DMS 273 (cell line): ENCODE measurements around the gene CLDN19.
"Not testable (repeated sequence)": the region's sequence is repeated elsewhere in the genome, so short reads cannot be mapped to it uniquely, and the experiment has no call there.

Experiments used
- DNase-seq: peaks from one replicate; lab custom pipeline; 2025; ENCODE audit not compliant: unreplicated experiment; lab: John Stamatoyannopoulos, UW

Gene CLDN19

DNA sequence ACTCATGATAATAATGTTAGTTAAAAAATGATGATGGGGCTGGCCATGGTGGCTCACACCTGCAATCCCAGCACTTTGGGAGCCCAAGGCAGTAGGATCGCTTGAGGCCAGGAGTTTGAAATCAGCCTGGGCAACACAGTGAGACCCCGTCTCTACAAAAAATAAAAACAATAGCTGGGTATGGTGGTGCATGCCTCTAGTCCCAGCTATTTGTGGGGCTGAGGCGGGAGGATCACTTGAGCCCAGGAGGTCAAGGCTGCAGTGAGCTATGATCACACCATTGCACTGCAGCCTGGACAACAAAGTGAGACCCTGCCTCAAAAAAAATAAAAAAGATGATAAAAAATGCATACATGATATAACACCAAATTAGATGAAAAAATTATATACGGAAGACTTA lies 21.5 kb upstream of the CLDN19 start:
- DNase-seq, result no peak

- DNase-seq, result no peak
Measured at GRCh38 chr1:42759114-42759513, 19.1 kb upstream of the CLDN19 start.

DNA sequence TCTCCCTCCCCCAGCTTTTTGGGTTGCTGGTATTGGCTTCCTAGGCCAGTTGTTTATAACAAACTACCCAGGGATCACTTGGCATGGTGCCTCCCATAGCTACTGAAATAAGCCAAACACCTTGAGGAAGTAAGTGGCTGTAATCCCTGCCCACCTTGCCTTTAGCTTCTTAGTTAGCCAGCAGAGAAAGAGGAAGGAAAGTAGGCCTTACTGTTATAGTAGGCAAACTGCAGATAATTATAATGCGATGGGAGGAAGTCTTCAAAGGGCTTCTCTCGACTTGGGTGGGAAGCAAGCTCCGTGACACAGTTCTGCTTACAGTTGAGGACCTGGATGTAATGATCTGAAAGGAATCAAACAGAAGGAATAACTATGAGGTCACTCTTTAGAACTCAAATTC lies 18.6 kb upstream of the CLDN19 start:
- no peak for DNase-seq

DNA sequence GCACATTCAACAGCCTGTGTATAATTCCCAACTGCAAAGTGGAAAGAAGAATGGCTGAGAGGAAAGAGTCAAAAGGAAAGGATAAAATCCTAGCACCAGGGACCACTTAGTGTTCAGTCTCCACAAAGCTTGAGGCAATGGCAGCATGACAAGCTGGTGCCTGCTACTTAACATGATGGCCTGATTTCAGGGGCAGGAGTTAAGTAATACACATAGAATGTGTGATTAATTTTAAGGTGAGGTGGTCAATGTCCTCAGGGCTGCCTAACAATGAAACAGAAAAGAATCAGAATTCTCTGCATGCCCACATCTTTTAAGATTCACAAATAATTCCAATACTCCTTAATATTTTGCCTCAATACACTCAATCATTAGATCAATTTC lies 17.8 kb upstream of the CLDN19 start:
- DNase-seq, result no peak

DNA sequence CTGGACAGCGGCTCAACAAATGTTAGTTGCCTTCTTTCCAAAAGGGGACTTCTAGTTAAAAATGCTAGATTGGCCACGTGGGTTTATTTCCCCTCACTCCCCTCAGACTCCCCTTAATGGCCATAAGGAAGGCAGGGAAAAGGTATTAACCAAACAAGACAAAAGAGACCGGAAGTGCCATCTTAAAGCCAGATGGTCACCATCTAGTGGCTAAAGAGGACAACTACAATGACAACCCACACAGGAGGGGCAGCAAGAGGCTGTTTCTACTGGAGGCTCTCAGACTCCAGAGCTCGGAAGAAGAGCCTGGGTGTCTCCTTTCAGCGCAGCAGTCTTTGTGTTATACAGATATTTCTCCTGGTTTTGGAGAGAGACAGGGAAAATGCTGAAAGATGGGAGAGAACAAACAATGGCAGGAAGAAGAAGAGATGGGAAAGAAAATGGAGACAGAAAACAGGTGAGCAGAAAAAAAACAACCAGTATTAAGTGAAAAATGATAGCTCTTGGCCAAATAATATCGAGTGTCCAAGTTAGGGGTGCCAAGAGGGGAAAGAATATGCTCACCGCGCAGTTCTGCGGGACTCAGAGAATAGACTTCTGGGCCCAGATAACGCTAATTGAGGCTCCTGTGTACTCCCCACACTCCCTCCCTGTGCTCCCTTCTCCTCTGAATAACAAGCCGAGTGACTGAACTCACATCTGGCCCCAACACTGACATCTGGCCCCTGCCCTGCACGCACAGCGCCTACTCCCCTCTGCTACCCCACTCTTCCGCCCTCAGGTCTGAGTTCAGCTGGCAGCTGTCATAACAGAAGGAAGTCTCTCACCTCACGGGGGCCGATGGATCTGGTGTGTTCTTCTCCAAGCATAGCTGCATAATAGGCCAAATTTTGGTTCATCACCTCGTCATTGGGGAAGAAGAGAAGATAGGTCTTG lies 17.2 kb upstream of the CLDN19 start:
- peak; percentile 79 for DNase-seq

DNA sequence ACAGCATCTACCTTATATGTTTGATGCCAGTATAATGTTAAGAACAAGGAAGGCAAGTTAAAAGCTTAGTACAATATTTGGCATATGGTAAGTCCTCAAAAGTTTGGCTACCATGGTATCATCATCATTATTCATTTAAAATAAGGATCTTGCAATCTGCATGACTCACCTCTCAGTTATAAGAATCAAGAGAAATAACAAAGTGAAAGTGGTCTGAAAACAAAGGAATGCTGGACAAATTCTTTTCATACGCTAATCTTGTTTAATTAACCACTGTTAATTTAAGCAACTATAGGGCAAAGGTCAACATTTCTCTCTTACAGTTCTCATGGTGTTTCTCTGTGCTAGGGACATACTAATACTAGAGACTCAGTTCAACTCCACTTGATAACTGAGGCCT lies 13.0 kb upstream of the CLDN19 start:
- DNase-seq, result no peak

DNA sequence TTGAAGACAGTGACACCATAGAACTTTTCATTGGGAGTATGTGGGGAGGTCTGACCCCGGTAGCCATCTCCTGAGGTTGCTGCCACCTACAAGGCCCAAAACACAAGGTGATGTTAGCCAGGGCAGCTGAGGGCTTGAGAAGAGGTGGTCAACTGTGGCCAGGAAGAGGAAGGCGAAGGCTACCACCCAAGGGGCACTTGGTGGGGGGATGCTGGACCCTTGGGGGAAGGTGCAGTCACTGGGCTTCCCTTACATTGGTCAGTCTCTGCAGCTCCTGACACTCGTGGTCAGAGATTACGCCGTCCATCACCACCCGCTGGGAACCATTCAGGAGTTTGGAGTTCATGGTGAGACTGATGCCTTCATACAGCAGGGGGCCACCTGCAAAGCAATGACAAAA lies 12.2 kb upstream of the CLDN19 start:
- DNase-seq, result no peak

GRCh38 chr1:42751511-42752070 lies 11.6 kb upstream of the CLDN19 start:
- DNase-seq, result not testable (repeated sequence)

DNA sequence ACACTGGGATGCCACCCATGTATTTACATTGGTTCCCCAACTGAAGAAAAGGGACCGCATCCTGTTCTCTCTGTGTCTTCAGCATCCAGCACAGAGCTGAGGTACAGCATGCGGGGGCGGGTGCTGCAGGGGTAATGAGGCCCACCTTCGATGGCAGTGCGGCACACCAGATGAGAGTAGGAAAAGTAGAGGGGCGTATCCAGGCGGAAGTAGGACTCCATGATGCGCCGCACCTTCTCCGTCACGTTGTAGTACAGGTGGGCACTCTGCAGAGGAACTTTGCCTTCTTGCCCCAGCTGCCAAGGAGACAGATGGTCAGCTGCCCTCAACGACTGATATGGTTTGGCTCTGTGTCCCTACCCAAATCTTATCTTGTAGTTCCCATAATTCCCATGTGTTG lies 10.0 kb upstream of the CLDN19 start:
- DNase-seq, result no peak

- DNase-seq, result no peak
Measured at GRCh38 chr1:42748461-42749410, 8.7 kb upstream of the CLDN19 start.

- DNase-seq, result no peak
Measured at GRCh38 chr1:42748021-42748420, 8.0 kb upstream of the CLDN19 start.

DNA sequence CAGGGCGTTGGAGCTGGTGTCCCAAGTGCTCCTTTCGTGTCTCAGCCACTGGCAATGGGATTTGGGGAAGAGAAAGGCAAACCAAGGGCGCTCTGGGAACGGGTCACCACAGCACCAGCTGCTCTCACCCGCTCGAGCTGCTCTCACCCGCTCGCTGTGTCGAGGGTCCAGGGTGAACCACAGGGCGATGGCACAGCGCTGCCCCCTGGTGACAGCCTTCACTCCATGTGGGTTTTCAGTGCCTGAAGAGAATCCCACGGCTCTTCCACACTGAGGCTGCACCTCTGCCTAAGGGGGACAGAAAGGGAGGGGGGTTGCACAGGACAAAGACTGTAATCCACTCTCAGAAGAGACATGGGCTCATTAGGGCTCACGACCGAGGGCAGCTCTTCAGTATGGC lies 7.1 kb upstream of the CLDN19 start:
- peak; percentile 73 for DNase-seq

GRCh38 chr1:42746436-42747105 lies 6.5 kb upstream of the CLDN19 start:
- no peak for DNase-seq

DNA sequence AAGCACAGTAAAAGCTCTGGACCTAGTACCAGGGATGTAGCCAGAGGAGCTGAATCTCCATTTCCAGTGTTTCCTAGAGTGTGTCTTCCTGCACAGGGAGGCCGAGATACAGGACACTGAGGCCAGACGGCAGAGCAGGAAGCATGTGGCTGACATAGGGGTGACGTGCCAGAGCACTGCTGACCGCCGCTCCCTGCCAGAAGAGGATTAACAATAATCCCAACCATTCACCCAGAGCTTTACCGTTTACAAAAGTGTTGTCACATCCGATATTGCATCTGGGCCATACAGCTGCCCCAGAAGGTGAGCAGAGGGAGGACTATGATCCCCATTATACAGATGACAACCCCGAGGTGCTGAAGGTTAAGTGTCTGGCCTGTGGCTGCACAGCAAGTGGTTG lies 5.8 kb upstream of the CLDN19 start:
- no peak for DNase-seq

- DNase-seq, result no peak
Measured at GRCh38 chr1:42744148-42744413, 4.0 kb upstream of the CLDN19 start.

GRCh38 chr1:42743317-42744147 lies 3.5 kb upstream of the CLDN19 start:
- peak; percentile 49 for DNase-seq

DNA sequence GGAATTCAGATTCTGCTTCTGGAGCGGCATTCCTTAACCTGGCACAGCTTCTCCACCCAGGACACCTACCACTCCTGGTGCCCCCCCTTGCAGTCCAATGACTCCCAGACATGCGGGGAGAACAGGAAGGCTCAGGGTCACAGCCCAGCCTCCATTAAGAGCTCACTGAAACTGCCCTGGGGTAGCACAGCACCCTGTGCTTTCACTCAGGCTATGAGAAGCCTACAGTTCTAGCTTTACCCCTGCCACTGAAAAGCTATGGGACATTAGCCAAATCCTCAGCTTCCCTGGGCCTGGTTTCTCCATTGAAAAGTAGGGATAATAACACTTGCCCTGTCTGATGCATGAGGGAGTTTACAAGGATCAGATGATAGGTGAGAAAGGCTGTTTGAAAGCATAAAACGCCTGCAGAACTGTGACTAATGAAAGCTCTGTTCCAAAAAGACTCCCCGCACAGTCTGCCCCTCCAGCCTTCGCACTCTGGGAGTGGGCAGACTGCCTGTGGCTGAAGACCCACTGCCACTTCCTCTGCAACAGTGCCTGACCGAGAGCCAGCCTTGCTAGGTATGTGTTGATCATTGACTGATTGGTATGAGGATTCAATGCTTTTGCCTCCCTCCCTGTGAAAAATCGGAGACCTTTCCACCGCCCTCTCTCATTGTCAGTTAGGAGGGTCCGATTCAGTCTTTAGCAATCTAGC lies 2.7 kb upstream of the CLDN19 start:
- DNase-seq, result no peak

DNA sequence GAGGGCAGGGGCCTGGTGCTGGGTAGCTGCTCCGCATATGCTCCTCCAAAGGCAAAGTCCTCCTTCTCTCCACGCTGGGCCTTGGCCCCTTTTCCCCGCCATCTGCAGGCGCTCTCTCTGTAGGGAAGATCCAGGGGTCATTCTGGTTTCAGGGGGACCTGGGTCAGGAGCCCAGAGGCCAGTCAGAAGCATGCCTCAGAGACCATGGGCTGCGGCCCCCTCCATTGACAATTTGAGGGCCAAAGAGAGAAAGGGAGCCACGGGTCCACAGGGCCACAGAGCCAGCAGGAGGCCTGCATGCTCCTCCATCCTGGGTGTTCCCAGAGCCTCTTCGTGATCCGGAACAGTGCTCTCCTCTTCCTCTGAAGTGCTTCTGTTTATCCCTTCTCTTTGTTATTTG lies 2.1 kb upstream of the CLDN19 start:
- DNase-seq, result no peak

DNA sequence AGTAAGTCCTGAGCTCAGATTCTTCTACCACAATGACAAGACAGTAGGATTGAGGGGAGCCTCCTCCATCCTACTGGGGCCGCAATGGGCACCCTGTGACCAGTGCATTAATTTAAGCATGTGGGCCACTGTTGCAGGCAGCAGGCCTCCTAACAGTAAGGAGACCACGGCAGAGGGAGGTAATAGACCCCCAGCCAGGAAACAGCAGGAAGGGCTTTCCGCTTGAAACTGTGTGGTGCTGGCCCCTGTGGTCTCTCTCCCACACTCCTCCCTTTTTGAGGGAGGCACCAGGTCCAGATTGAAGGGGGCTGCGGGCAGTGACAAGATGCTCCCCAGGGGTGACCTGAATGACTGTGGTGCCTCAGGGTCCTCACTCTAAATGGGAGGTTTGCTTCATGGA lies 1.7 kb upstream of the CLDN19 start:
- no peak for DNase-seq
